ENCODE data around the gene ERC2. TPM values are rescaled to one million over a fixed set of nuclear protein-coding genes. Genes with fewer than 3 reads are reported as not detected.
"Not testable (repeated sequence)": the region's sequence is repeated elsewhere in the genome, so short reads cannot be mapped to it uniquely, and the experiment has no call there.

ERC2 gene
- polyA plus RNA-seq, 3 donors = 2.6 to 4.0 (median 3.7) TPM

GRCh38 chr3:56064684-56065083 is 403.6 kb downstream of the ERC2 start:
- no peak for DNase-seq

- DNase-seq = no peak
These were observed 407.0 kb downstream of the ERC2 start for GRCh38 chr3:56061279-56061626.

- no peak for DNase-seq
These were observed 407.6 kb downstream of the ERC2 start for GRCh38 chr3:56060521-56061278.

- DNase-seq = no peak
These were observed 408.5 kb downstream of the ERC2 start for GRCh38 chr3:56059731-56060130.

- no peak for DNase-seq
These were observed 412.3 kb downstream of the ERC2 start for GRCh38 chr3:56055951-56056350.

GRCh38 chr3:56055546-56055945 is 412.7 kb downstream of the ERC2 start:
- no peak for DNase-seq

- DNase-seq = peak; percentile 42
These were observed 413.4 kb downstream of the ERC2 start for GRCh38 chr3:56054844-56055243.

GRCh38 chr3:56053727-56054126 is 414.5 kb downstream of the ERC2 start:
- no peak for DNase-seq

GRCh38 chr3:56052188-56052587 is 416.1 kb downstream of the ERC2 start:
- DNase-seq = no peak

GRCh38 chr3:56051052-56051451 is 417.2 kb downstream of the ERC2 start:
- no peak for DNase-seq

GRCh38 chr3:56048946-56049345 is 419.3 kb downstream of the ERC2 start:
- no peak for DNase-seq

GRCh38 chr3:56048331-56048730 is 419.9 kb downstream of the ERC2 start:
- no peak for DNase-seq

- peak; percentile 48 for DNase-seq
These were observed 425.8 kb downstream of the ERC2 start for GRCh38 chr3:56042326-56042951.

- DNase-seq = no peak
These were observed 442.9 kb downstream of the ERC2 start for GRCh38 chr3:56025326-56025725.

- DNase-seq = no peak
These were observed 444.7 kb downstream of the ERC2 start for GRCh38 chr3:56023546-56023945.

GRCh38 chr3:56022619-56023018 is 445.6 kb downstream of the ERC2 start:
- no peak for DNase-seq

- no peak for DNase-seq
These were observed 448.6 kb downstream of the ERC2 start for GRCh38 chr3:56019490-56020146.

GRCh38 chr3:56015374-56015773 is 452.9 kb downstream of the ERC2 start:
- not testable (repeated sequence) for DNase-seq

- DNase-seq = no peak
These were observed 455.5 kb downstream of the ERC2 start for GRCh38 chr3:56012721-56013120.

GRCh38 chr3:56005196-56005805 is 463.0 kb downstream of the ERC2 start:
- no peak for DNase-seq

GRCh38 chr3:56003129-56003528 is 465.1 kb downstream of the ERC2 start:
- peak; percentile 60 for DNase-seq

- DNase-seq = no peak
These were observed 466.3 kb downstream of the ERC2 start for GRCh38 chr3:56001991-56002390.

GRCh38 chr3:56001537-56001936 is 466.7 kb downstream of the ERC2 start:
- DNase-seq = no peak

Measured in renal pelvis (tissue), 4 donors.